Measurements from ENCODE around the gene MSANTD3. TPM values are rescaled to one million over a fixed set of nuclear protein-coding genes. Genes with fewer than 3 reads are reported as not detected.

Gene MSANTD3
- polyA plus RNA-seq, 4 donors: 21.3 to 23.9 (median 22.9) TPM

DNA sequence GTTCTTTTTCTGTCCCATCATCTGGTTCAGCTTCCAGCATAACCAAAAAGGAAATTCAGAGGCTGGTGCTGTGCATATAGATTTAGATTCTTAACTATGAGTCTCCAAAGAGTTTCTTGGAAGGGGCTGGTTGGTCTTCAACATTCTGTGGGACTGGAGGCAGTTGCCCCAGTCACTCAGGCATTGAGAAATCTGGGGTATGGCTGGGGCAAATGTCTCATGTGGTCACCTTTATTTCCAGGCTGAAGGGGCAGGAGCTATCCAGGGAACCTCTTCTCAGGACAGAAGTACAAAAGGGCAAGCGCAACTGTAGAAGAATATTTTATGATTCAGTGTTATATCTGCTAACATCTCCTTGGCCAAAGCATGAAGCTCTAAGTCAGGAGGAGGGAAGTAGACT is 30.6 kb downstream of the MSANTD3 start:
- DNase-seq (ENCODE audit: low read depth in 4 of 4, low spot score in 2 of 4): no peak

GRCh38 chr9:100459963-100460362 is 33.0 kb downstream of the MSANTD3 start:
- no peak for DNase-seq (ENCODE audit: low read depth in 4 of 4, low spot score in 2 of 4)

DNA sequence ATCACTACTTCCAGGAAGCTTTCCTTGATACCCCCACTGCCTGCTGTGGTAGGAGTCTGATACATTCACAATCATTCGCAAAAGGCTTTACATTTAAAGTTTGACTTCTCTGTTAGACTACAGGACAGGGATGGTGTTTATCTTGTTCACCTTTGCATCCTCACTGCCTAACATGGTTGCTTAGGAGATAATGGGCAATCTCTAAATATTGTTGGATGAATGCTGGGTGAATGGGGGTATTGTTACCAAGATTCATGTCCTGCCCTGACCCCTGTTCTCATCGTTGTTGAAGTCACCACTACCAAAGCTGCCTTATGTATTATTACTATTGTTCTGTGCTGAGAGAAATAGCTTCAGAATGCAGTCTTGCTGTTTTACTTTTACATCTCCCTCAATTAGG is 38.3 kb downstream of the MSANTD3 start:
- no peak for DNase-seq (ENCODE audit: low read depth in 4 of 4, low spot score in 2 of 4)

GRCh38 chr9:100465761-100466160 is 38.8 kb downstream of the MSANTD3 start:
- DNase-seq (ENCODE audit: low read depth in 4 of 4, low spot score in 2 of 4): no peak

GRCh38 chr9:100466171-100466828 is 39.4 kb downstream of the MSANTD3 start:
- no peak for DNase-seq (ENCODE audit: low read depth in 4 of 4, low spot score in 2 of 4)

DNA sequence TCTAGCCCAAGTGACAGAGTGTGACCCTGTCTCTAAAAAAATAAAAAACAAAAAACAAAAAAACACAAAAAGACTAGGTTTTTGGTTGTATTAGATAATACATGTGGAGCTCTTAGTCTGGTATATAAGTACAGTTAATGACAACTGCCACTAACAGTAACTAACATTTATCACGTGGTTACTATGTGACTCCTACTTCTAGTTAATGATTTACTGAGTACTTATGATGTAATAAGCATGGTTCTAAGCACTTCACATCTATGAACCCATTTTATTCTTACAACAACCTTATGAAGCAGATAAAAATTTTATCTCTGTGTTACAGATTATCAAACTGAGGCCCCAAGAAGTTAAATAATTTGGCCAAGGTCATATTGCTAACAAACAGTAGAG is 39.9 kb downstream of the MSANTD3 start:
- no peak for DNase-seq (ENCODE audit: low read depth in 4 of 4, low spot score in 2 of 4)

GRCh38 chr9:100468041-100468440 is 41.1 kb downstream of the MSANTD3 start:
- no peak for DNase-seq (ENCODE audit: low read depth in 4 of 4, low spot score in 2 of 4)

- no peak for DNase-seq (ENCODE audit: low read depth in 4 of 4, low spot score in 2 of 4)
These were observed 45.3 kb downstream of the MSANTD3 start for GRCh38 chr9:100472268-100472667.

DNA sequence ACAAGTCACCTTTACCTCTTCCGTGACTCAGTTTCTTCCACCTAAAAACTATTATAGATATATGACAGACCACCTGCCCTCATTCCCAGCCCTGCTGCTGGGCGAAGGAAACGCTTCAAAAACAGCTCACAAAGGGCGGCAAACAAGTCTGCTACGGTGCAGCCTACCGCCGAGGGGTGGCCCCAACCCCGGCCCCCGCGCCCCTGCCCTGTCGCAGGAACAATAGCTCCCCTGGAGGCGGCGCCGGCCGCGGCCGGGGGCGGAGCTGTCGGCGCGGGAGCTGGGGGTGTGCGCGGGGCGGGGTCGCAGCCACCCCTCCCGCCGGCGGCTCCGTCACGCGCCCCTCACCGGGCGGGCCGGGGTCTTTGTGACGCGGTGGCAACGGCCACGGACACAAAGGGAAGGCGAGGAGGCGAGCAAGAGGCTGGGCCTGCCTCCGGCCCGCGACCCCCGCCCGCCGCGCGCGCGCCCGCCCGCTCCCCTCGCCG is 45.9 kb downstream of the MSANTD3 start, which contains the start of gene TMEFF1:
TMEFF1 (plus strand) TSS at position 362 of the 488 bp plus-strand sequence. CDS start 396 bp downstream, outside the sequence.
- DNase-seq (ENCODE audit: low read depth in 4 of 4, low spot score in 2 of 4): peak in 3 of 4 donors; percentile 29 to 62 (median 49)

DNA sequence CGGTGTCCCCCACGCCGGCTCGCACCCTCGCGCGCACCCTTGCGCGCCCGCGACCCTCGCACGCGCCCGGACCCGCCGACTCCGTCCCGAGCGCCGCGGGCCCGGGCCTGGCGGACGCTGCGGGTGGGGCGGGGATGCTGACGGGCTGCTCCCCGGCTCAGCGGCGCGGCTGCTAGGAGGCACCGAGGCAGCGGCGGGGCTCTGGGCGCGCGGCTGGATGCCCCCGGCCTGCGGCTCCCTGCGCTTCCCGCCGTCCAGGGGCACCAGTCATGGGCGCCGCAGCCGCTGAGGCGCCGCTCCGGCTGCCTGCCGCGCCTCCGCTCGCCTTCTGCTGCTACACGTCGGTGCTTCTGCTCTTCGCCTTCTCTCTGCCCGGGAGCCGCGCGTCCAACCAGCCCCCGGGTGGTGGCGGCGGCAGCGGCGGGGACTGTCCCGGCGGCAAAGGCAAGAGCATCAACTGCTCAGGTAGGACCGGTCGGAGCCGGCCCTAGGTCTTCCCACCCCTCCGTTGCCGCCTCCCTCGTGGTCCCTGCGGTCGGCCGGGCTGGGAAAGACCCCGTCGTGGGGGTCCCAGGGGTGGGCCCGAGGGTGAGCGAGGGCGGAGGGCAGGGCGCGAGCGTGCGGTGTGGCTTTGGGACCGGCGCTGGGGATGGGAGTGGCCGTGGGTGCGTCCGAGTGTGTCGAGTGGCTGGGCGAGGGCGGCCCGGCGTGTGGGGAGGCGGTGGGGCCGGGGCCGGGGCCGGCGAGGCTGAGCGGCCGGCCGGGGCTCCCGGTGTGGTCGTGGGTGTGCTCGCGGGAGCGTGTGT is 46.5 kb downstream of the MSANTD3 start:
- DNase-seq (ENCODE audit: low read depth in 4 of 4, low spot score in 2 of 4): peak in 2 of 4 donors; percentile 25 to 44

DNA sequence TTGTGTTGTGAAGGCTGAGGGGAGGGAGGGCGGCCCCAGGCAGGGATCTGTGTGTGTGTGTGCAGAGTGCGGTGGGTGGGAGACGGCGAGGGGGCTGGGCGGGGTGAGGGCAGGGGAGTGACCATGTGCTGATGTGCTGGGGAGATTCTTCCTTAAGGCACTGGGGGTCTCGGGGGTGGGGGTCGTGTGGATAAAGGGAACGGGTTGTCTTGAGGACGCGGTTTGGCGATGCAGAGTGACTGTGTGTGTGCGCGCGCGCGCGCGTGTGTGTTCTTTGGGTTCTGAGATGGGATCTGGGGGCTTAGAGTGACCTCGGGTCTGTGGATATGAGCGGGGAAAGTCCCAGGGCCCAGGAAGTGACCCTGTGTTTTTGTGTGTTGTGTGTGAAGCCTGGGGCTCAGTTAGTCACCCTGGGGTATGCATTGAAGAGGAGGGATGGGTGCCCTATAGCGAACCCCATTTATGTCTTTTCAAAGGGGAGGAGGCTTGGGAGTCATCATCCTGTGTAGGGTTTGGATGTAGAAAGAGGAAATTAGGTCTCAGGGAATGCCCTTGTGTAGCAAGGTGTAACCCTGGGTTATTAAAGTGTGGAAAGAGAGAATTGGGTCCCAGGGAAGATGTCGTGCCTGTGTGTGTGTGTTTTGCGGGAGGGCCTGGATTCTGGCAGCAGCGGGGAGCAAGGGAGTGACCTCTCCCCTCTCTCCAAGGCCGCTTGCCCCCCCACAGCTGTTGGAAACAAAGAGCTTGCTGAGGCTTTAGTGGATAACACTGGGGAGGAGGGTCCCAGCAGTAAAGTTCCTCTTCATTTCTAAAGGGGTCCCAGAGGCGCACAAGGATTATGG is 47.4 kb downstream of the MSANTD3 start:
- DNase-seq (ENCODE audit: low read depth in 4 of 4, low spot score in 2 of 4): peak in 1 of 4 donors; percentile 21

- peak in 1 of 4 donors; percentile 4 for DNase-seq (ENCODE audit: low read depth in 4 of 4, low spot score in 2 of 4)
These were observed 48.0 kb downstream of the MSANTD3 start for GRCh38 chr9:100474924-100475276.

DNA sequence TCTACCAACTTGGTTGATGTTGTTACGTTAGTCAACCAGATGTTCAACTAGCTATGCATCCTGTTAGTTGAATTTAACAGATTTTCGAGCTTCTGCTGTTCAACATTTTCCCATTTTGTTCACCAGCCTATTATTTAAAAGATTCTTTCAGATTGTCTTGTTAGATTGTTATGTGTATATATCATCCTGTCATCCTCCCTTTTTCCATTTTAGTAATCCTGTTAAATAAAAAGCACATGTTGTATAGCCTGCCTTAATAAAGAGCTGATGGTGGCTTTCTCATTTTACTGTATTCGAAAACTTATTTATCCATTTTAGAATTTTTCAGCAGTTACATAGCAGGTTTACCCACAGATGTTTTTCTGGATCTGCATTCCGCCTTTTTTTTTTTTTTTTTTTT is 50.3 kb downstream of the MSANTD3 start:
- DNase-seq (ENCODE audit: low read depth in 4 of 4, low spot score in 2 of 4): no peak

DNA sequence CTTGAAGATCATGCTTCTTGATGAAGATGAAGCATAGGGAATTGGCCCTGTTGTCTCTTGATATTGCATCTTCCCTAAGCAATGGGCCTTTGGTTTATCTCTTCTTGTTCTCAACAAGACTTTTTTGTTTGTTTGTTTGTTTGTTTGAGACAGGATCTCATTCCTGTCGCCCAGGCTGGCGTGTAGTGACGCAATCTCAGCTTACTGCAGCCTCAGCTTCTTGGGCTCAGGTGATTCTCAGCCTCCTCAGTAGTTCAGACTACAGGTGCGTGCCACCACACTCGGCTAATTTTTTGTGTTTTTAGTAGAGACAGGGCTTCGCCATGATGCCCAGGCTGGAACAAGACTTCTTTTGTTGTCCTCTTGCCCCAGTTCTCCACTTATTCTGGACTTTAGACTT is 51.2 kb downstream of the MSANTD3 start:
- no peak for DNase-seq (ENCODE audit: low read depth in 4 of 4, low spot score in 2 of 4)

DNA sequence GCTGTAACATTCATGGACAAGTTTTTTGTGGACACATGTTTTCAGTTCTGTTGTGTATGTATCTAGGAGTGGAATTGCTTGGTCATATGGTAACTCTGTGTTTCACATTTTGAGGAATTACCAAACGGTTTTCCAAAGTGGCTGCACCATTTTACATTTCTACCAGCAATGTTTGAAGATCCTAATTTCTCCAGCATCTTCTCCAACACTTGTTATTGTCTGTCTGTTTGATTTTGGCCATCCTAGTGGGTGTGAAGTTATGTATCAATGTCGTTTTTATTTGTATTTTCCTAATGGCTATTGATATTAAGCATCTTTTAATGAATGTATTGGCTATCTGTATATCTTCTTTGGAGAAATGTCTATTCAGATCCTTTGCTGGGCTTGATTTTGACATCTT is 52.9 kb downstream of the MSANTD3 start:
- DNase-seq (ENCODE audit: low read depth in 4 of 4, low spot score in 2 of 4): no peak

DNA sequence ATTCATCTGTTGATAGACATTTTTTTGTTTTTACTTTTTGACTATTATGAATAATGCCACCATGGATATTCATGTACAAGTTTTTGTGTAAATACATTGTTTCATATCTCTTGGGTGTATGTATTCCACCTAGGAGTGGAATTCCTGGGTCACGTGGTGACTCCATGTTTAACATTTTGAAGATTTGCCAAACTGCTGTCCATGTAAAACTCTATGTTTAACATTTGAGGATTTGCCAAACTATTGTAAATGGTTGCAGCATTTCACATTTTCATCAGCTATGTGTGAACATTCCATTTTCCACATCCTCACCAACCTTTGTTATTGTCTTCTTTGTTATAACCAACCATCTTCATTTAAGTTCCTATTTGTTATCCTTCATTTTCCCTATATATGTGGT is 58.3 kb downstream of the MSANTD3 start:
- DNase-seq (ENCODE audit: low read depth in 4 of 4, low spot score in 2 of 4): no peak

GRCh38 chr9:100486479-100487176 is 59.7 kb downstream of the MSANTD3 start:
- no peak for DNase-seq (ENCODE audit: low read depth in 4 of 4, low spot score in 2 of 4)

DNA sequence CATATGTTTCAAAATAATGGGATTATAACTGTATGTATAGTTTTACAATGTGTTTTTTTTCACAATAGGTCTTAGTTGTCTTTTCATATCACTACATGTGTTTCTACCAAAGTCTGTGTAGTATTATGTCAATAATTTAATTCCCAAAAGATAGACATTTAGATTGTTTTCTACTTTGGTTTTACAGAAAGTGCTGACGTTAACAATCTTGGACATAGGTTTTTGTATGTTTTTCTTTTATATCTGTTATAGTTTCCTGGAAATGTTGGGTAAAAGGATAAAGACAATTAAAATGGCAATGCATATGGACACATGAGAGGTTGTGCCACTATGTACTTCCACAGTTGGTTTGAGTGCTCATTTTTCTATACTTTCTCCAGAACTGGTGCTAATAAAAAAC is 61.2 kb downstream of the MSANTD3 start:
- DNase-seq (ENCODE audit: low read depth in 4 of 4, low spot score in 2 of 4): no peak

- DNase-seq (ENCODE audit: low read depth in 4 of 4, low spot score in 2 of 4): no peak
These were observed 62.9 kb downstream of the MSANTD3 start for GRCh38 chr9:100489836-100490235.

GRCh38 chr9:100492952-100493351 is 66.0 kb downstream of the MSANTD3 start:
- no peak for DNase-seq (ENCODE audit: low read depth in 4 of 4, low spot score in 2 of 4)

Data from left renal cortex interstitium (tissue), 4 donors.